Erythroblast (primary cell): ENCODE data around the gene CCNT1.

Experiments used
- GATA1 ChIP-seq: IDR thresholded peaks from 2 replicates; pipeline ENCODE4 v1.6.1; 2011; ENCODE audit warnings: low read depth, mild to moderate bottlenecking, control low read depth, low read length, moderate library complexity
- POLR2A ChIP-seq: IDR thresholded peaks from 2 replicates; pipeline ENCODE4 v1.6.1; 2011; ENCODE audit warnings: mild to moderate bottlenecking, low read length

- TF ChIP-seq POLR2A (no peak), GATA1 (no peak)
These were observed 767 bp upstream of the CCNT1 start for GRCh38 chr12:48717252-48717695.
